M059J (cell line): ENCODE measurements around the gene TMEM129. TPM values are rescaled to one million over a fixed set of nuclear protein-coding genes. Genes with fewer than 3 reads are reported as not detected.

Source experiments
- DNase-seq: peaks from one replicate; pipeline ENCODE4 v3.0.0-alpha.2; 2012; ENCODE audit warnings: low read depth
- total RNA-seq: library from RNA; depleted of rRNA; stranded (reverse); fragments of >200 nt; shearing (Covaris generic); gene quantifications from 2 replicates; pipeline ENCODE4 v1.2.3, GENCODE V29; 2014

TMEM129 gene
- total RNA-seq, 1 experiment from 2014 or later = 37.6 TPM

DNA sequence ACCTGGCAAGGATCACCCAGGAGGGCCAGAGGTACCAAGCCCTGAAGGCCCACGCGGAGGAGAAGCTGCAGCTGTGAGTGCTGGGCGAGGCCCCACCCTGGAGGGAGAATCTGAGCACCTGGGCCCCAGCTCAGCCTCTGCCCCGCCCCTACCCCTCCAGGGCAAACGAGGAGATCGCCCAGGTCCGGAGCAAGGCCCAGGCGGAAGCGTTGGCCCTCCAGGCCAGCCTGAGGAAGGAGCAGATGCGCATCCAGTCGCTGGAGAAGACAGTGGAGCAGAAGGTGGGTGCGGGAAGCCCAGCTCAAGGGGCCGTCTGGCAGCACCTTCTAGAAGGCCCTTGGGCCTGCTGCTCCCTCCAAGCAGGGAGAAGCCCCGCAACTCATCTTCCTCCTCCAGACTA, 23.4 kb upstream of the TMEM129 start:
- no peak for DNase-seq

- DNase-seq = no peak
Observed at GRCh38 chr4:1743975-1744374, 22.9 kb upstream of the TMEM129 start.

GRCh38 chr4:1743551-1743950, 22.4 kb upstream of the TMEM129 start:
- DNase-seq = no peak

DNA sequence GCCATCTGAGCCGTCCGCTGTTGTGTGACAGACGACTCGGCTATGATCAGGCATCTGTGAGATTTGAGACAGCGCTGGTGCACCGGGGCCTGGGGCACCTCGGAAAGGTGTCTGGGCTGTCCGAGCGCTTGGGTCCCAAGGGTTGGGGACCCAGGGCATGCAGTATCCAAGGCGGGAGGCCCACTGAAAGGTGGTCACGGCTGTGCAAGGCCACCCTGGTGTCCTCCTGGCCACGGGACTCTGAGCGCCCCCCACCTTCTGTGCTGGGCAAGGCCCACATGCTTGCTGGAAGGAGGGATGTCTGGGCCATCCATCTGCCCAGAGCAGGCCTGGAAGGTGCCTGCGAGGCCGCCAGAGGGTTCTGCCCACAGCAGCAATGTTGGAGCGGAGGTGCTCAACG, 20.1 kb upstream of the TMEM129 start:
- no peak for DNase-seq

GRCh38 chr4:1740021-1740545, 19.0 kb upstream of the TMEM129 start:
- no peak for DNase-seq

DNA sequence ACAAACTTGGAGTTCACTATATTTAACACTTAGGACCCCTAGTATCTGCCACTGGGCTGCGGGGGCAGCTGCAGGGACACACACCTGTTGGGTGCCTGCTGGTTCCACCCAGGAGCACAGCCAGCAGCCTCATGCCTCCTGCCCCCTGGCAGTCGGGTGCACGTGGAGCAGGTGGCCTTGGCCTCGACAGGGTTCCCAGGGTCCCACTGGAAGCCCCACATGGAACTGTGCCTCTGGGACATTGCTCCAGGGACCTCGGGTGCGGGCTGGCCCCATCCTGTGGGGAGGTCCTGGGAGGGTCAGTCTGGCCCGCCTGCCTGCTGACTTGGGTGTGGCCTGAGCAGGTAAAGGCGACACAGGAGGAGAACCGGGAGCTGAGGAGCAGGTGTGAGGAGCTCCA, 18.2 kb upstream of the TMEM129 start:
- DNase-seq = no peak

GRCh38 chr4:1738410-1738809, 17.3 kb upstream of the TMEM129 start:
- no peak for DNase-seq

DNA sequence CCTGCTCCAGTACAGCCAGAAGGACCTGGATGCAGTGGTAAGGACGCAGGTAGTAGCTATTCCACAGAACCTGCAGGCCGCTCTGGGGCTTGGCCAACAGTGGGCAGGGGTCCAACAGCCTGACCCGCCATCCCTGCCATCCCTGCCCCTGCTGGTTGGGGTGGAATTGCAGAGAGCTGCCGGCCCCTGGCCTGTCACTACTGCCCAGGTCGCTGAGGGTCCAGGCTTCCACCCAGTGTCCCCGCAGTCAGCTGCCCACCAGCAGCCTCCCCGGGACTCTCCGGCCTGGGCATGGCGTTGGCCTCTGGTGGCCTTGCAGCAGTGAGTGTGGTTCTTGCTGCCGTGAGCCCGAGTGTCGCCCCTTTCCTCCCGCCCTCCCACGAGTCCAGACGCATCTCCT, 16.5 kb upstream of the TMEM129 start:
- DNase-seq = no peak

GRCh38 chr4:1736812-1737211, 15.7 kb upstream of the TMEM129 start:
- DNase-seq = no peak

- DNase-seq = no peak
Observed at GRCh38 chr4:1735215-1735614, 14.1 kb upstream of the TMEM129 start.

GRCh38 chr4:1732911-1733310, 11.8 kb upstream of the TMEM129 start:
- DNase-seq = no peak

DNA sequence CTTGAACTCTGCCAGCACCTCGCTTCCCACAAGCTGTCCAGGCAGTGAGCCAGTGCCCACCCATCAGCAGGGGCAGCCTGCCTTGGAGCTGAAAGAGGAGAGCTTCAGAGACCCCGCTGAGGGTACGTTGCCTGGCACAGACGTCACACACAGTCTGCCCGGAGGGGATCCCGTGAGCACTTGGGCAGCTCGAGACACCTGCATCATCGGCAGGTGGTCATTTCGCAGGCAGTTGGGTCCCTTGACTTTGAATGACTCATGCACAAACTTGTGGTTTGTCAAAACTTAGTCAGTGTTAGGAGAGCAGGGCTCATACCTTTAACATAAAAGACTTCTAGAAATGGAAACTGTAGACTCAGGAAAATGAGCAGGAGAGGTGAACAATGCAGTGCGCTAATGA, 10.1 kb upstream of the TMEM129 start:
- DNase-seq = peak; percentile 93

DNA sequence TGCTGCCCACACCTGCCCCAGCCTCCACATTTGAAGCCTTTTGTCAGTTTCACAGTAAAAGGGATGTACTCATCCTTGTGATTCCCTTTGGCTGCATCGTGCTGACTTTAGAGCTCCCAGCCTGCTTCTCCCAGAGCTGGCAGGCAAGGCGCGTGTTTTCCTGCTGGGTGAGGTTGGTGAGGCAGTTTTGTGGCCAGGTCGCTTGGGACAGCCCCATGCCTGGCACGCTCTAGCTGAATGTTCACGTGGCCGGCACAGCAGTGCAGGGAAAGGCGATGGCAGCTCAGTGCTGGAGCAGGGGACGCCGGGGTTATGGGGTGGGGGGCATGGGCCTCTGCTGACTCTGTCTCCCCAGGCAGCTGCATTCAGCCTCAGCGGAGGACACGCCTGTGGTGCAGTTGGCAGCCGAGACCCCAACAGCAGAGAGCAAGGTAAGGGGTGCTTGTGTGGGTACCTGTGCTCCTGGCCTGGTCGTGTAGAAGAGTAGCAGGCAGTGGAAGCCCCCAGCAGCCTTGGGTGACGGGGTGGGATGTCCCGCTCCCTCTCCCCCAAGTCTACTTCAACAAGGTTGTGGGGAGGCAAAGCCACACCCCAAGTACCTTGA, 9.5 kb upstream of the TMEM129 start:
- DNase-seq = peak; percentile 47

GRCh38 chr4:1728061-1728980, 7.2 kb upstream of the TMEM129 start:
- DNase-seq = no peak

- peak; percentile 98 for DNase-seq
Observed at GRCh38 chr4:1727117-1728031, 6.3 kb upstream of the TMEM129 start.

DNA sequence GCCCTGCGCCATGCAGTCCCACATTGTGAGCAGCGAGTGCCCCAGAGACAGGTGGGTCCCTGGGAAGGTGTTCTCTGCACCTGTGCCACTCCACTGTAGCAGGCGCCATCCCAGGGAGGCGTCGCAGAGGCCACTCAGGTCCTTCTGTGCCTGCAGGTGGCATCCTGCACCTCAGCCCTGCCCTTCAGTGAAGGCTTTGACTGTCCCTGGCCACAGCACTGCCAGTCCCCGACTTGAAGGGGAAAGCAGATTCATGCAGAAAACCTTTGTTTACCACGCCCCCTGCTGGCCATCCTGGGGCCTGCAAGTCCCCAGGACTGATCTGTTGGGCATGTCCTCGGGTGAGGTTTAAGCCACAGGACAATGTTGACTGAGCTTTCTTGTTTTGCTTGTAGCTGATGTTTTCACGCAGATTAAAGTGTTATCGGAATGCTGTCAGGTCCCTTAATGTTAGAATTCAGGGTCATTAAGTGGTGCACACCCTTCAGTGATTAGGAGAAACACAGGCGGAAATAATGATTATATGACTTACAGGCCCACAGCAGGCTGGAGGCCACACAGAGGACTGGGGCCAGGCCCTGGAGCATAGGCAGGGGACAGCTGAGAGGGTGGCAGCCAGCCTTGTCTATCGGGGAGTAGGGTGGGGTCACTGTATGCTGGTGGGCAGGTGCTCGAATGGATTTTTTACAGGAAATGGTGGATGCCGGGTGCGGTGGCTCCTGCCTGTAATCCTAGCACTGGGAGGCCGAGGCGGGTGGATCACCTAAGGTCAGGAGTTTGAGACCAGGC, 5.2 kb upstream of the TMEM129 start:
- peak; percentile 85 for DNase-seq

DNA sequence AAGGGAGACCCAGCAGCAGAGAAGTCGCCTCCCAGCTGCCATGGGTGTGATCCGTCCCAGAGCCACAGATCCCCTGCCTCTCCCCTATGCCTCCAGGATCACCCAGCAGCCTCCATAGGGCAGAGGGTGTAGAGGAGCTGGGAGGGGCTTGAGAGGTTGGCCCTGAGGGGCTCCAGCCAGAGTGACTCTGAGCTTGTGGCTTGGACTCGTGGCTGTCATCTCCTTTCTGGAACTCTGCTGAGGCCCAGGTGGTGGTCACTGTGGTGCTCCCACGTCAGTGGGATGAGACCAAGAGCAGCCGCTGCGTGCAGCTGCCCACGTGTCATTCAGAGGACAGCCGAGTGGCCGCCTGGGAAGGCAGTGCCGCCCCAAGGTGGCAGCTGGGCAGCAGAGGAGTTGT, 4.4 kb upstream of the TMEM129 start:
- DNase-seq = no peak

DNA sequence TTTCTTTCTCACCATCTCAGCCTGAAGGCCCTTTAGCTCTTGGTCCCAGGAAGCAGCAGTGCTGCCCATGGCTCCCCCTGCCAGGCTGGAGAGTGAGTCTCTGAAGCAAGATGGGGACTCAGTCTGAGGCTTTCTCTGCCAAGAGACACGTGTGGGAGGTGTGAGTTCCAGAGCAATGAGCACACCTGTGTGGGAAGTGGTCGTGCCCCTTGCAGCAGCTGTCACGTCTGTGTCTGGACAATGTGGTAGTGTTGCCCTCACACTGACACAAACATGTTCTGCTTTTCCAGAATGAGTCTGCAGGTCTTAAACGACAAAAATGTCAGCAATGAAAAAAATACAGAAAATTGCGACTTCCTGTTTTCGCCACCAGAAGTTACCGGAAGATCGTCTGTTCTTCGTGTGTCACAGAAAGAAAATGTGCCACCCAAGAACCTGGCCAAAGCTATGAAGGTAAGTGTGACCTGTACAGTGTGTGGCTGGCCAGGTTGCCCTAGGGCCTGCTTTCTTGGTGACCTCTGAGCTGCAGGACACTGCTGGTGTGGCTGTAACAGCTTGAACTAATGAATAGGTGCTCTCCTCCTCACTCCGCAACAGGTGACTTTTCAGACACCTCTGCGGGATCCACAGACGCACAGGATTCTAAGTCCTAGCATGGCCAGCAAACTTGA, 2.1 kb upstream of the TMEM129 start:
- no peak for DNase-seq

GRCh38 chr4:1722551-1723118, 1.5 kb upstream of the TMEM129 start:
- no peak for DNase-seq
